ENCODE measurements around the gene TRMT11.

DNA sequence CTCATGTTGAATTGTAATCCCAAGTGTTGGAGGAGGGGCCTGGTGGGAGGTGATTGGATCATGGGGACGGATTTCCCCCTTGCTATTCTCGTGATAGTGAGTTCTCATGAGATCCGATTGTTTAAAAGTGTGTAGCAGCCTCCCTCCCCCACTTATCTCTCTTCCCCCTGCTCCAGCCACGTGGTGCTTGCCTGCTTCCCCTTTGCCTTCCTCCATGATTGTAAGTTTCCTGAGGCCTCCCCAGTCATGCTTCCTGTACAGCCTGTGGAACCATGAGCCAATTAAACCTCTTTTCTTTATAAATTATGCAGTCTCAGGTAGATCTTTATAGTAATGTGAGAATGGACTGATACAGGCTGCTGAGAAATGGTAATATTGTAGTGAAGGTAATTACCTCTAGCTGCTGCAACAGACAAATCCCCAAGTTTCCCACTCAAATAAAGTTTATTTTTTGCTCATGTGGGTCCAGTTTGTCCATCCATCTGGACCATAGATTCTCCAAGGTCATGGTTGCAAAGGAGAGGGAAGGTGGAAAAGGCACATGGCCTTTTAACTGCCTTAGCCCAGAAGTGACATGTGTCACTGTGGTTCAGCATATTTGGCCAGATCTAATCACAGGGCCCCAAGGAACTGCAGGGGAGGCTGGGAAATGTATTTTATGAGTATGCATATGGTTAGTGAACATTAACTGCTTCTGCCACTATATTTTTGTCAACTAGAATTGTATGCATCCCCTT, 89.2 kb downstream of the TRMT11 start:
- TF ChIP-seq, protein P1, sequence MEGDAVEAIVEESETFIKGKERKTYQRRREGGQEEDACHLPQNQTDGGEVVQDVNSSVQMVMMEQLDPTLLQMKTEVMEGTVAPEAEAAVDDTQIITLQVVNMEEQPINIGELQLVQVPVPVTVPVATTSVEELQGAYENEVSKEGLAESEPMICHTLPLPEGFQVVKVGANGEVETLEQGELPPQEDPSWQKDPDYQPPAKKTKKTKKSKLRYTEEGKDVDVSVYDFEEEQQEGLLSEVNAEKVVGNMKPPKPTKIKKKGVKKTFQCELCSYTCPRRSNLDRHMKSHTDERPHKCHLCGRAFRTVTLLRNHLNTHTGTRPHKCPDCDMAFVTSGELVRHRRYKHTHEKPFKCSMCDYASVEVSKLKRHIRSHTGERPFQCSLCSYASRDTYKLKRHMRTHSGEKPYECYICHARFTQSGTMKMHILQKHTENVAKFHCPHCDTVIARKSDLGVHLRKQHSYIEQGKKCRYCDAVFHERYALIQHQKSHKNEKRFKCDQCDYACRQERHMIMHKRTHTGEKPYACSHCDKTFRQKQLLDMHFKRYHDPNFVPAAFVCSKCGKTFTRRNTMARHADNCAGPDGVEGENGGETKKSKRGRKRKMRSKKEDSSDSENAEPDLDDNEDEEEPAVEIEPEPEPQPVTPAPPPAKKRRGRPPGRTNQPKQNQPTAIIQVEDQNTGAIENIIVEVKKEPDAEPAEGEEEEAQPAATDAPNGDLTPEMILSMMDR (IDR thresholded peaks at IDR 0.05): no peak
- TF ChIP-seq POLR2A (IDR thresholded peaks at IDR 0.05): no peak
